Fibroblast of gingiva (primary cell): ENCODE data around the gene PAXX.

Experiments used
- DNase-seq: peaks from one replicate; pipeline ENCODE4 v3.0.0-alpha.2; 2011; ENCODE audit warnings: low read depth

PAXX gene

GRCh38 chr9:136968333-136969127, 23.7 kb upstream of the PAXX start:
- no peak for DNase-seq

- no peak for DNase-seq
Measured at GRCh38 chr9:136969150-136969549, 23.1 kb upstream of the PAXX start.

- no peak for DNase-seq
Measured at GRCh38 chr9:136969774-136970173, 22.4 kb upstream of the PAXX start.

- no peak for DNase-seq
Measured at GRCh38 chr9:136970361-136970760, 21.9 kb upstream of the PAXX start.

GRCh38 chr9:136971746-136972145, 20.5 kb upstream of the PAXX start:
- DNase-seq = no peak

GRCh38 chr9:136972335-136972734, 19.9 kb upstream of the PAXX start:
- no peak for DNase-seq

- DNase-seq = no peak
Measured at GRCh38 chr9:136972743-136973142, 19.5 kb upstream of the PAXX start.

GRCh38 chr9:136973618-136974617, 18.3 kb upstream of the PAXX start:
- no peak for DNase-seq

- no peak for DNase-seq
Measured at GRCh38 chr9:136974817-136975535, 17.2 kb upstream of the PAXX start.

GRCh38 chr9:136975644-136976043, 16.6 kb upstream of the PAXX start:
- DNase-seq = no peak

GRCh38 chr9:136977223-136977622, 15.0 kb upstream of the PAXX start, which contains the start of gene PTGDS:
Gene PTGDS (plus strand): TSS chr9:136977504. CDS start chr9:136977579, 75 bp downstream.
- DNase-seq = peak; percentile 74

GRCh38 chr9:136977649-136978072, 14.6 kb upstream of the PAXX start:
- DNase-seq = no peak

- DNase-seq = peak; percentile 59
Measured at GRCh38 chr9:136978073-136978864, 14.0 kb upstream of the PAXX start.

GRCh38 chr9:136978865-136979544, 13.2 kb upstream of the PAXX start:
- DNase-seq = no peak

GRCh38 chr9:136979769-136980587, 12.2 kb upstream of the PAXX start:
- DNase-seq = no peak

- DNase-seq = no peak
Measured at GRCh38 chr9:136980669-136981478, 11.3 kb upstream of the PAXX start.

GRCh38 chr9:136981588-136982231, 10.5 kb upstream of the PAXX start:
- DNase-seq = no peak
